ENCODE data around the gene EMP3. TPM values are rescaled to one million over a fixed set of nuclear protein-coding genes. Genes with fewer than 3 reads are reported as not detected.

Gene EMP3
- total and polyA plus RNA-seq, 9 of the 15 experiments (the other 6 are each of a cell fraction or from before 2014, with no cell fraction given) = 123 to 386 (median 296) TPM

GRCh38 chr19:48325265-48325910 is at the start of gene EMP3 (continued):
- peak; percentile 98 to 99 for TF ChIP-seq MAZ (CRISPR knock-in tag; conservative IDR thresholded peaks at IDR 0.05 in 1 of 2, IDR thresholded peaks at IDR 0.05 in 1 of 2)
- no peak for TF ChIP-seq ILK (tag; IDR thresholded peaks at IDR 0.05; ENCODE audit: borderline replicate concordance, low read depth)
- peak; percentile 50; the same call in 1 of the 2 replicates for TF ChIP-seq CHCHD3 (CRISPR knock-in tag; IDR thresholded peaks at IDR 0.05)
- TF ChIP-seq, protein P1, sequence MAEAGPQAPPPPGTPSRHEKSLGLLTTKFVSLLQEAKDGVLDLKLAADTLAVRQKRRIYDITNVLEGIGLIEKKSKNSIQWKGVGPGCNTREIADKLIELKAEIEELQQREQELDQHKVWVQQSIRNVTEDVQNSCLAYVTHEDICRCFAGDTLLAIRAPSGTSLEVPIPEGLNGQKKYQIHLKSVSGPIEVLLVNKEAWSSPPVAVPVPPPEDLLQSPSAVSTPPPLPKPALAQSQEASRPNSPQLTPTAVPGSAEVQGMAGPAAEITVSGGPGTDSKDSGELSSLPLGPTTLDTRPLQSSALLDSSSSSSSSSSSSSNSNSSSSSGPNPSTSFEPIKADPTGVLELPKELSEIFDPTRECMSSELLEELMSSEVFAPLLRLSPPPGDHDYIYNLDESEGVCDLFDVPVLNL (CRISPR knock-in tag; IDR thresholded peaks at IDR 0.05; ENCODE audit: low read depth) = no peak
- no peak for TF ChIP-seq ZNF695 (CRISPR knock-in tag; IDR thresholded peaks at IDR 0.05)
- no peak for TF ChIP-seq NR4A1 (CRISPR knock-in tag; IDR thresholded peaks at IDR 0.05)
- TF ChIP-seq NR4A1 (tag; IDR thresholded peaks at IDR 0.05) = no peak
- TF ChIP-seq, protein P2, sequence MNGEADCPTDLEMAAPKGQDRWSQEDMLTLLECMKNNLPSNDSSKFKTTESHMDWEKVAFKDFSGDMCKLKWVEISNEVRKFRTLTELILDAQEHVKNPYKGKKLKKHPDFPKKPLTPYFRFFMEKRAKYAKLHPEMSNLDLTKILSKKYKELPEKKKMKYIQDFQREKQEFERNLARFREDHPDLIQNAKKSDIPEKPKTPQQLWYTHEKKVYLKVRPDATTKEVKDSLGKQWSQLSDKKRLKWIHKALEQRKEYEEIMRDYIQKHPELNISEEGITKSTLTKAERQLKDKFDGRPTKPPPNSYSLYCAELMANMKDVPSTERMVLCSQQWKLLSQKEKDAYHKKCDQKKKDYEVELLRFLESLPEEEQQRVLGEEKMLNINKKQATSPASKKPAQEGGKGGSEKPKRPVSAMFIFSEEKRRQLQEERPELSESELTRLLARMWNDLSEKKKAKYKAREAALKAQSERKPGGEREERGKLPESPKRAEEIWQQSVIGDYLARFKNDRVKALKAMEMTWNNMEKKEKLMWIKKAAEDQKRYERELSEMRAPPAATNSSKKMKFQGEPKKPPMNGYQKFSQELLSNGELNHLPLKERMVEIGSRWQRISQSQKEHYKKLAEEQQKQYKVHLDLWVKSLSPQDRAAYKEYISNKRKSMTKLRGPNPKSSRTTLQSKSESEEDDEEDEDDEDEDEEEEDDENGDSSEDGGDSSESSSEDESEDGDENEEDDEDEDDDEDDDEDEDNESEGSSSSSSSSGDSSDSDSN (IDR thresholded peaks at IDR 0.05; ENCODE audit: borderline replicate concordance in 1 of 2, low read depth in 2 of 2, low read length in 2 of 2) = peak; percentile 21 to 76; a peak in 2 of 4 replicates
- peak; percentile 86 for TF ChIP-seq LEF1 (IDR thresholded peaks at IDR 0.05)
- no peak for TF ChIP-seq RHOXF2B (CRISPR knock-in tag; conservative IDR thresholded peaks at IDR 0.05)
- TF ChIP-seq TAL1 (IDR thresholded peaks at IDR 0.05) = peak; percentile 29; the same call in 1 of the 2 replicates
- TF ChIP-seq ZFP91 (CRISPR knock-in tag; IDR thresholded peaks at IDR 0.05) = no peak
- no peak for TF ChIP-seq TCFL5 (CRISPR knock-in tag; conservative IDR thresholded peaks at IDR 0.05)
- TF ChIP-seq TSC22D4 (tag; IDR thresholded peaks at IDR 0.05) = no peak
- TF ChIP-seq POLR3G (IDR thresholded peaks at IDR 0.05; ENCODE audit: extremely low read depth, insufficient read length, insufficient replicate concordance) = no peak
- no peak for TF ChIP-seq ZNF347 (CRISPR knock-in tag; IDR thresholded peaks at IDR 0.05; ENCODE audit: low read depth)
- TF ChIP-seq, protein P3, sequence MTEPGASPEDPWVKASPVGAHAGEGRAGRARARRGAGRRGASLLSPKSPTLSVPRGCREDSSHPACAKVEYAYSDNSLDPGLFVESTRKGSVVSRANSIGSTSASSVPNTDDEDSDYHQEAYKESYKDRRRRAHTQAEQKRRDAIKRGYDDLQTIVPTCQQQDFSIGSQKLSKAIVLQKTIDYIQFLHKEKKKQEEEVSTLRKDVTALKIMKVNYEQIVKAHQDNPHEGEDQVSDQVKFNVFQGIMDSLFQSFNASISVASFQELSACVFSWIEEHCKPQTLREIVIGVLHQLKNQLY (CRISPR knock-in tag; conservative IDR thresholded peaks at IDR 0.05) = no peak
- TF ChIP-seq IRF2 (CRISPR knock-in tag; IDR thresholded peaks at IDR 0.05) = no peak
- TF ChIP-seq HCFC1 (IDR thresholded peaks at IDR 0.05; ENCODE audit: low read depth, low read length) = 0 out of 2 replicates have a peak, but pooled peaks have one; percentile 26
- peak; percentile 41 for TF ChIP-seq ASH1L (IDR thresholded peaks at IDR 0.05; ENCODE audit: borderline replicate concordance, low read depth, partially characterized antibody)
- no peak for TF ChIP-seq PCBP2 (IDR thresholded peaks at IDR 0.05; ENCODE audit: low read depth, low read length, poor library complexity, severe bottlenecking)
- 0 out of 2 replicates have a peak, but pooled peaks have one; percentile 4 for TF ChIP-seq EGR1 (conservative IDR thresholded peaks at IDR 0.05)
- no peak for TF ChIP-seq NCOA4 (IDR thresholded peaks at IDR 0.05; ENCODE audit: partially characterized antibody)

All from K562 (cell line).